Measurements from ENCODE around the gene OXA1L. TPM values are rescaled to one million over a fixed set of nuclear protein-coding genes. Genes with fewer than 3 reads are reported as not detected.

Gene OXA1L
- polyA plus RNA-seq, 1 donor from 2014 or later = 60.7 TPM

DNA sequence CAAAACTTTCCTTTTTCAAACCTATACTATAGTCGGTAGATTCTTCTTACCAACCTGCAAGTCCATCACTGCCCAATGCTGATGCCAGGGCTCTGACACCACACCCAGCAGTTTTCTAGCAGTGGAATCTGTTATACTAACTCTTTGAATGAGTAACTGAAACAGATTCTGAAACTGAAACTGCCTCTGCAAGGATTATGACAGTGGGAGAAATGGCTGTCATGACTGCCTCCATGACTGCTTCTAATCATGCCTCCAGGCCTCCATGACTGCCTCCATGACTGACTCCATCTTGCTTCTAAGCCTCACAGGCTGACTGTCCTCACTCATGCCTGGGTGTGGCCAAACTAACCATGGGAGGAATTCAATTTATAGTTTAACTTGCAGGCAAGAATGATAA lies 29.4 kb upstream of the OXA1L start:
- Histone ChIP-seq H3F3A (ENCODE audit: insufficient read depth, low read length, poor library complexity, severe bottlenecking) (no peaks in the 10 kb centered on the region), H3K9ac (ENCODE audit: low read length) (no peak overlapping the region), H3K27me3 (ENCODE audit: insufficient read depth, low read depth, low read length) (no peaks in the 10 kb centered on the region), H2AFZ (ENCODE audit: low read depth, low read length) (no peak overlapping the region), H3K4me3 (ENCODE audit: low read length) (no peak overlapping the region), H3K4me2 (ENCODE audit: low read length) (no peak overlapping the region), H4K20me1 (ENCODE audit: insufficient read depth) (no peaks in the 10 kb centered on the region), H3K9me3 (ENCODE audit: low read length) (no peaks in the 10 kb centered on the region), H3K79me2 (replicated peaks; ENCODE audit: insufficient read depth, low read length) (no peaks in the 10 kb centered on the region), H3K9me2 (ENCODE audit: insufficient read depth, low read length) (no peaks in the 10 kb centered on the region), H3K27ac (ENCODE audit: low read length) (no peak overlapping the region), H3K36me3 (ENCODE audit: insufficient read depth, low read length) (no peaks in the 10 kb centered on the region)
- TF ChIP-seq, protein P1, sequence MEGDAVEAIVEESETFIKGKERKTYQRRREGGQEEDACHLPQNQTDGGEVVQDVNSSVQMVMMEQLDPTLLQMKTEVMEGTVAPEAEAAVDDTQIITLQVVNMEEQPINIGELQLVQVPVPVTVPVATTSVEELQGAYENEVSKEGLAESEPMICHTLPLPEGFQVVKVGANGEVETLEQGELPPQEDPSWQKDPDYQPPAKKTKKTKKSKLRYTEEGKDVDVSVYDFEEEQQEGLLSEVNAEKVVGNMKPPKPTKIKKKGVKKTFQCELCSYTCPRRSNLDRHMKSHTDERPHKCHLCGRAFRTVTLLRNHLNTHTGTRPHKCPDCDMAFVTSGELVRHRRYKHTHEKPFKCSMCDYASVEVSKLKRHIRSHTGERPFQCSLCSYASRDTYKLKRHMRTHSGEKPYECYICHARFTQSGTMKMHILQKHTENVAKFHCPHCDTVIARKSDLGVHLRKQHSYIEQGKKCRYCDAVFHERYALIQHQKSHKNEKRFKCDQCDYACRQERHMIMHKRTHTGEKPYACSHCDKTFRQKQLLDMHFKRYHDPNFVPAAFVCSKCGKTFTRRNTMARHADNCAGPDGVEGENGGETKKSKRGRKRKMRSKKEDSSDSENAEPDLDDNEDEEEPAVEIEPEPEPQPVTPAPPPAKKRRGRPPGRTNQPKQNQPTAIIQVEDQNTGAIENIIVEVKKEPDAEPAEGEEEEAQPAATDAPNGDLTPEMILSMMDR (IDR thresholded peaks at IDR 0.05; ENCODE audit: poor library complexity, severe bottlenecking) = no peak
- TF ChIP-seq EP300 (conservative IDR thresholded peaks at IDR 0.05; ENCODE audit: poor library complexity, severe bottlenecking) (no peak), POLR2AphosphoS5 (IDR thresholded peaks at IDR 0.05) (no peak), SMC3 (conservative IDR thresholded peaks at IDR 0.05; ENCODE audit: poor library complexity) (no peak), EZH2 (IDR thresholded peaks at IDR 0.05; ENCODE audit: borderline replicate concordance, insufficient read depth, low read length, poor library complexity, severe bottlenecking) (no peak), RAD21 (conservative IDR thresholded peaks at IDR 0.05) (no peak), TAF1 (IDR thresholded peaks at IDR 0.05; ENCODE audit: low read depth) (no peak), MXI1 (conservative IDR thresholded peaks at IDR 0.05; ENCODE audit: poor library complexity, severe bottlenecking) (no peak)
- TF ChIP-seq, protein P2, sequence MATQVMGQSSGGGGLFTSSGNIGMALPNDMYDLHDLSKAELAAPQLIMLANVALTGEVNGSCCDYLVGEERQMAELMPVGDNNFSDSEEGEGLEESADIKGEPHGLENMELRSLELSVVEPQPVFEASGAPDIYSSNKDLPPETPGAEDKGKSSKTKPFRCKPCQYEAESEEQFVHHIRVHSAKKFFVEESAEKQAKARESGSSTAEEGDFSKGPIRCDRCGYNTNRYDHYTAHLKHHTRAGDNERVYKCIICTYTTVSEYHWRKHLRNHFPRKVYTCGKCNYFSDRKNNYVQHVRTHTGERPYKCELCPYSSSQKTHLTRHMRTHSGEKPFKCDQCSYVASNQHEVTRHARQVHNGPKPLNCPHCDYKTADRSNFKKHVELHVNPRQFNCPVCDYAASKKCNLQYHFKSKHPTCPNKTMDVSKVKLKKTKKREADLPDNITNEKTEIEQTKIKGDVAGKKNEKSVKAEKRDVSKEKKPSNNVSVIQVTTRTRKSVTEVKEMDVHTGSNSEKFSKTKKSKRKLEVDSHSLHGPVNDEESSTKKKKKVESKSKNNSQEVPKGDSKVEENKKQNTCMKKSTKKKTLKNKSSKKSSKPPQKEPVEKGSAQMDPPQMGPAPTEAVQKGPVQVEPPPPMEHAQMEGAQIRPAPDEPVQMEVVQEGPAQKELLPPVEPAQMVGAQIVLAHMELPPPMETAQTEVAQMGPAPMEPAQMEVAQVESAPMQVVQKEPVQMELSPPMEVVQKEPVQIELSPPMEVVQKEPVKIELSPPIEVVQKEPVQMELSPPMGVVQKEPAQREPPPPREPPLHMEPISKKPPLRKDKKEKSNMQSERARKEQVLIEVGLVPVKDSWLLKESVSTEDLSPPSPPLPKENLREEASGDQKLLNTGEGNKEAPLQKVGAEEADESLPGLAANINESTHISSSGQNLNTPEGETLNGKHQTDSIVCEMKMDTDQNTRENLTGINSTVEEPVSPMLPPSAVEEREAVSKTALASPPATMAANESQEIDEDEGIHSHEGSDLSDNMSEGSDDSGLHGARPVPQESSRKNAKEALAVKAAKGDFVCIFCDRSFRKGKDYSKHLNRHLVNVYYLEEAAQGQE (IDR thresholded peaks at IDR 0.05; ENCODE audit: borderline replicate concordance) = no peak

DNA sequence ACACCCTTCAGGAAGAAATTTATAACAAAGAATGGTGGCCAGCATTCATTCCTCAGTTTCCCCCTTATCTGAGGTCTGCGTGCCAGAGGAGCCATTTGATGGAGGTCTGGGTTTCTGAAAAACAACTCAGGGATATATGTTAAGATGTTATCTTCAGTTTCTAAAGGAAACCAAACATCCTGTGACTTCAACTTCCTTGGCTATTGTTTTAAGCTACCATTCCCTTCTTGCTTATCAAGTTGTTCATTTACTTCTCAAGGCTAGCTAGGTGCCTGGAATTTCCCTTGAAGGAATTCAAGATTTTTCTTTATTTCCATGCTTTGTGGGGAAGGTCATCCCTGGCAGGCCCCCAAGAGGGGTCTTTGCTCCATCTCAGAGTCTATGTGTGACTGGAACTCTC lies 27.1 kb upstream of the OXA1L start:
- no peak overlapping the region for H3K4me2 ChIP-seq (ENCODE audit: low read length)
- H3K36me3 ChIP-seq (ENCODE audit: insufficient read depth, low read length) = no peaks in the 10 kb centered on the region
- no peak overlapping the region for H2AFZ ChIP-seq (ENCODE audit: low read depth, low read length)
- TF ChIP-seq, protein P1 (IDR thresholded peaks at IDR 0.05; ENCODE audit: poor library complexity, severe bottlenecking) = no peak
- no peak for TF ChIP-seq TAF1 (IDR thresholded peaks at IDR 0.05; ENCODE audit: low read depth)
- TF ChIP-seq EZH2 (IDR thresholded peaks at IDR 0.05; ENCODE audit: borderline replicate concordance, insufficient read depth, low read length, poor library complexity, severe bottlenecking) = no peak
- TF ChIP-seq, protein P2 (IDR thresholded peaks at IDR 0.05; ENCODE audit: borderline replicate concordance) = no peak
- no peak for TF ChIP-seq POLR2AphosphoS5 (IDR thresholded peaks at IDR 0.05)
- TF ChIP-seq SMC3 (conservative IDR thresholded peaks at IDR 0.05; ENCODE audit: poor library complexity) = no peak
- TF ChIP-seq RAD21 (conservative IDR thresholded peaks at IDR 0.05) = no peak
- TF ChIP-seq MXI1 (conservative IDR thresholded peaks at IDR 0.05; ENCODE audit: poor library complexity, severe bottlenecking) = no peak
- TF ChIP-seq EP300 (conservative IDR thresholded peaks at IDR 0.05; ENCODE audit: poor library complexity, severe bottlenecking) = no peak
- no peak overlapping the region for H3K27ac ChIP-seq (ENCODE audit: low read length)
- no peaks in the 10 kb centered on the region for H3K9me3 ChIP-seq (ENCODE audit: low read length)
- H3K9ac ChIP-seq (ENCODE audit: low read length) = no peak overlapping the region
- no peaks in the 10 kb centered on the region for H3K79me2 ChIP-seq (replicated peaks; ENCODE audit: insufficient read depth, low read length)
- no peaks in the 10 kb centered on the region for H4K20me1 ChIP-seq (ENCODE audit: insufficient read depth)
- no peaks in the 10 kb centered on the region for H3K9me2 ChIP-seq (ENCODE audit: insufficient read depth, low read length)
- H3K4me3 ChIP-seq (ENCODE audit: low read length) = no peak overlapping the region
- no peaks in the 10 kb centered on the region for H3F3A ChIP-seq (ENCODE audit: insufficient read depth, low read length, poor library complexity, severe bottlenecking)
- H3K27me3 ChIP-seq (ENCODE audit: insufficient read depth, low read depth, low read length) = no peaks in the 10 kb centered on the region
